Fibroblast of lung (primary cell): ENCODE measurements around the gene PRKAG2. TPM values are rescaled to one million over a fixed set of nuclear protein-coding genes. Genes with fewer than 3 reads are reported as not detected.
A peak's percentile ranks its signal among the peaks of the same experiment; 100 is the strongest.

Source experiments
- DNase-seq, 2 donors: peaks; one replicate each; pipeline versions ENCODE4 v3.0.0 to v3.0.0-alpha.2; 2010; ENCODE audit warnings: low read depth in 2 of 2
- H2AFZ ChIP-seq: 2 replicates; pipeline ENCODE4 v1.5.1; 2012; ENCODE audit warnings: low read length, control low read depth, inconsistent platforms
- H3K27ac ChIP-seq: 2 replicates; pipeline ENCODE4 v1.5.1; 2011; ENCODE audit warnings: low read length, control low read depth; ENCODE audit not compliant: insufficient read depth
- H3K27me3 ChIP-seq: 2 replicates; pipeline ENCODE4 v1.5.1; 2011; ENCODE audit warnings: mild to moderate bottlenecking, low read length; ENCODE audit not compliant: control insufficient read depth, insufficient read depth
- H3K36me3 ChIP-seq: 2 replicates; pipeline ENCODE4 v1.5.1; 2011; ENCODE audit warnings: low read length; ENCODE audit not compliant: control insufficient read depth, insufficient read depth
- H3K4me1 ChIP-seq: 2 replicates; pipeline ENCODE4 v1.5.1; 2011; ENCODE audit warnings: low read length; ENCODE audit not compliant: control insufficient read depth, insufficient read depth; ENCODE audit errors: extremely low read depth
- H3K4me2 ChIP-seq: 2 replicates; pipeline ENCODE4 v1.5.1; 2011; ENCODE audit warnings: low read length, control low read depth; ENCODE audit not compliant: insufficient read depth; ENCODE audit errors: extremely low read depth
- H3K4me3 ChIP-seq, 4 experiments: fragments of 200-600 bp in 1 of 4; sonication (generic) in 1 of 4; replicated peaks in 1 of 4; 2 replicates each; pipeline ENCODE4 v1.5.1; 2011 to 2016; ENCODE audit warnings: low read length in 4 of 4, low read depth in 3 of 4, mild to moderate bottlenecking in 3 of 4, control low read depth in 2 of 4, inconsistent platforms in 1 of 4, mixed read lengths in 1 of 4; ENCODE audit not compliant: insufficient read depth in 1 of 4; ENCODE audit errors: control extremely low read depth in 1 of 4
- H3K79me2 ChIP-seq: 2 replicates; pipeline ENCODE4 v1.5.1; 2012; ENCODE audit warnings: mild to moderate bottlenecking, low read length, inconsistent platforms; ENCODE audit not compliant: control insufficient read depth, insufficient read depth
- H3K9ac ChIP-seq: 2 replicates; pipeline ENCODE4 v1.5.1; 2011; ENCODE audit warnings: mild to moderate bottlenecking, low read length, control low read depth; ENCODE audit not compliant: insufficient read depth
- H3K9me3 ChIP-seq: 2 replicates; pipeline ENCODE4 v1.5.1; 2012; ENCODE audit warnings: low read depth, low read length; ENCODE audit not compliant: control insufficient read depth, insufficient read depth
- H4K20me1 ChIP-seq: 2 replicates; pipeline ENCODE4 v1.5.1; 2011; ENCODE audit warnings: low read length; ENCODE audit not compliant: control insufficient read depth, insufficient read depth; ENCODE audit errors: extremely low read depth
- CTCF ChIP-seq, 2 donors: IDR thresholded peaks in 1 of 2; conservative IDR thresholded peaks in 1 of 2; 1 replicate in 1 of 2; 2 replicates in 1 of 2; pipeline ENCODE4 v1.5.1; 2011 to 2012; ENCODE audit warnings: low read length in 2 of 2, control low read depth in 1 of 2, inconsistent platforms in 1 of 2, low read depth in 1 of 2, mild to moderate bottlenecking in 1 of 2
- EZH2 ChIP-seq: IDR thresholded peaks from 2 replicates; pipeline ENCODE4 v1.5.1; 2012; ENCODE audit warnings: low read length, control low read depth, mild to moderate bottlenecking; ENCODE audit errors: missing control alignments
- polyA plus RNA-seq, 2 donors: library from polyadenylated mRNA; depleted of rRNA in 1 of 2; stranded (reverse) in 1 of 2; unstranded in 1 of 2; fragments of >200 nt; gene quantifications; 2 replicates each; pipeline ENCODE4 v1.2.1, GENCODE V29; 2011 to 2012; ENCODE audit warnings: missing spikeins in 1 of 2
- total RNA-seq: library from RNA; depleted of rRNA; stranded (reverse); fragments of >200 nt; gene quantifications from 2 replicates; pipeline ENCODE4 v1.2.1, GENCODE V29; 2014

The PRKAG2 gene
- total and polyA plus RNA-seq, 2 donors (not counting 1 experiment from before 2014, with no cell fraction given): 11.9 to 56.7 TPM

- H3K27ac ChIP-seq: no peak overlapping the region
These were observed 316.7 kb downstream of the PRKAG2 start for GRCh38 chr7:151560243-151560642.

GRCh38 chr7:151559557-151560183, 317.2 kb downstream of the PRKAG2 start:
- H3K4me1 ChIP-seq: no peaks in the 10 kb centered on the region
- H3K27ac ChIP-seq: no peak overlapping the region
- H3K9ac ChIP-seq: no peak overlapping the region
- H2AFZ ChIP-seq: no peak overlapping the region
- no peaks in the 10 kb centered on the region for H3K79me2 ChIP-seq
- no peaks in the 10 kb centered on the region for H3K36me3 ChIP-seq
- H3K9me3 ChIP-seq: no peaks in the 10 kb centered on the region
- H4K20me1 ChIP-seq: no peaks in the 10 kb centered on the region
- TF ChIP-seq CTCF (conservative IDR thresholded peaks at IDR 0.05 in 1 of 2, IDR thresholded peaks at IDR 0.05 in 1 of 2; ENCODE audit: low read depth in 1 of 2, low read length in 2 of 2): no peak
- TF ChIP-seq EZH2: no peak
- H3K4me3 ChIP-seq: no peak overlapping the region
- H3K4me2 ChIP-seq: no peak overlapping the region
- no peaks in the 10 kb centered on the region for H3K27me3 ChIP-seq
- DNase-seq: no peak

More at GRCh38 chr7:151560243-151560642, 316.7 kb downstream of the PRKAG2 start:
- Histone ChIP-seq H3K27me3 (no peaks in the 10 kb centered on the region), H3K4me3 (no peak overlapping the region), H3K9me3 (no peaks in the 10 kb centered on the region), H4K20me1 (no peaks in the 10 kb centered on the region), H3K4me1 (no peaks in the 10 kb centered on the region), H3K36me3 (no peaks in the 10 kb centered on the region), H2AFZ (no peak overlapping the region), H3K9ac (no peak overlapping the region), H3K79me2 (no peaks in the 10 kb centered on the region), H3K4me2 (no peak overlapping the region)
- TF ChIP-seq EZH2 (no peak), CTCF (conservative IDR thresholded peaks at IDR 0.05 in 1 of 2, IDR thresholded peaks at IDR 0.05 in 1 of 2; ENCODE audit: low read depth in 1 of 2, low read length in 2 of 2) (no peak)
- DNase-seq: no peak

GRCh38 chr7:151558575-151558974, 318.3 kb downstream of the PRKAG2 start:
- no peak overlapping the region for H2AFZ ChIP-seq
- H3K4me2 ChIP-seq: no peak overlapping the region
- H3K36me3 ChIP-seq: no peaks in the 10 kb centered on the region
- no peaks in the 10 kb centered on the region for H3K4me1 ChIP-seq
- TF ChIP-seq EZH2 (no peak), CTCF (conservative IDR thresholded peaks at IDR 0.05 in 1 of 2, IDR thresholded peaks at IDR 0.05 in 1 of 2; ENCODE audit: low read depth in 1 of 2, low read length in 2 of 2) (no peak)
- H3K79me2 ChIP-seq: no peaks in the 10 kb centered on the region
- no peaks in the 10 kb centered on the region for H4K20me1 ChIP-seq
- DNase-seq: peak; percentile 19 to 73
- no peaks in the 10 kb centered on the region for H3K9me3 ChIP-seq
- no peaks in the 10 kb centered on the region for H3K27me3 ChIP-seq
- H3K4me3 ChIP-seq: no peak overlapping the region
- H3K27ac ChIP-seq: no peak overlapping the region
- no peak overlapping the region for H3K9ac ChIP-seq
